H9 (cell line): ENCODE measurements around the gene CNTFR. TPM values are rescaled to one million over a fixed set of nuclear protein-coding genes. Genes with fewer than 3 reads are reported as not detected.
A peak's percentile ranks its signal among the peaks of the same experiment; 100 is the strongest.

Experiments
- DNase-seq: peaks from one replicate; pipeline ENCODE4 v3.0.0-alpha.2; 2017
- H2AFZ ChIP-seq: one replicate; pipeline ENCODE4 v1.6.1; 2013; ENCODE audit warnings: mild to moderate bottlenecking, low read length, control low read depth, moderate library complexity
- H2AK5ac ChIP-seq: 2 replicates; pipeline ENCODE4 v1.6.1; 2013; ENCODE audit warnings: low read length, control low read depth, mixed read lengths; ENCODE audit not compliant: insufficient read length
- H2BK120ac ChIP-seq: one replicate; pipeline ENCODE4 v1.6.1; 2013; ENCODE audit warnings: low read depth, mild to moderate bottlenecking, low read length, control low read depth, inconsistent platforms; ENCODE audit not compliant: poor library complexity, severe bottlenecking
- H2BK12ac ChIP-seq: 2 replicates; pipeline ENCODE4 v1.6.1; 2013; ENCODE audit warnings: low read length, control low read depth, mixed read lengths, low read depth; ENCODE audit not compliant: insufficient read length
- H2BK15ac ChIP-seq: 2 replicates; pipeline ENCODE4 v1.6.1; 2013; ENCODE audit warnings: low read depth, low read length, control low read depth
- H2BK20ac ChIP-seq: one replicate; pipeline ENCODE4 v1.6.1; 2013; ENCODE audit warnings: low read depth, mild to moderate bottlenecking, low read length, control low read depth, inconsistent platforms; ENCODE audit not compliant: poor library complexity, severe bottlenecking
- H2BK5ac ChIP-seq: 2 replicates; pipeline ENCODE4 v1.6.1; 2013; ENCODE audit warnings: low read length, control low read depth, mixed read lengths; ENCODE audit not compliant: insufficient read length
- H3K14ac ChIP-seq: 2 replicates; pipeline ENCODE4 v1.6.1; 2013; ENCODE audit warnings: low read length, control low read depth; ENCODE audit not compliant: insufficient read depth
- H3K18ac ChIP-seq: 2 replicates; pipeline ENCODE4 v1.6.1; 2013; ENCODE audit warnings: low read depth, mild to moderate bottlenecking, mixed read lengths, low read length, control low read depth; ENCODE audit not compliant: insufficient read length
- H3K23ac ChIP-seq: 2 replicates; pipeline ENCODE4 v1.6.1; 2013; ENCODE audit warnings: low read length, control low read depth, mixed read lengths, low read depth; ENCODE audit not compliant: insufficient read length
- H3K23me2 ChIP-seq: 2 replicates; pipeline ENCODE4 v1.6.1; 2013; ENCODE audit warnings: low read depth, mild to moderate bottlenecking, mixed read lengths, low read length, control low read depth; ENCODE audit not compliant: insufficient read length, poor library complexity, severe bottlenecking
- H3K27ac ChIP-seq: 2 replicates; pipeline ENCODE4 v1.5.1; 2013; ENCODE audit warnings: low read length, control low read depth, mixed read lengths, low read depth; ENCODE audit not compliant: insufficient read length
- H3K27me3 ChIP-seq: 2 replicates; pipeline ENCODE4 v1.6.1; 2013; ENCODE audit warnings: low read length, control low read depth, inconsistent platforms; ENCODE audit not compliant: insufficient read depth
- H3K4ac ChIP-seq: 2 replicates; pipeline ENCODE4 v1.6.1; 2013; ENCODE audit warnings: low read depth, mild to moderate bottlenecking, control low read depth, inconsistent platforms, low read length, moderate library complexity
- H3K4me1 ChIP-seq: 2 replicates; pipeline ENCODE4 v1.6.1; 2013; ENCODE audit warnings: low read length, control low read depth, inconsistent platforms; ENCODE audit not compliant: insufficient read depth
- H3K4me2 ChIP-seq: 2 replicates; pipeline ENCODE4 v1.6.1; 2013; ENCODE audit warnings: low read length, control low read depth, mixed read lengths; ENCODE audit not compliant: insufficient read length, insufficient read depth
- H3K56ac ChIP-seq: 2 replicates; pipeline ENCODE4 v1.6.1; 2013; ENCODE audit warnings: low read depth, mild to moderate bottlenecking, mixed read lengths, low read length, control low read depth; ENCODE audit not compliant: insufficient read length
- H3K79me1 ChIP-seq: 2 replicates; pipeline ENCODE4 v1.6.1; 2013; ENCODE audit warnings: low read depth, mild to moderate bottlenecking, moderate library complexity, low read length, control low read depth, inconsistent platforms; ENCODE audit not compliant: insufficient read depth, poor library complexity, severe bottlenecking
- H3K79me2 ChIP-seq: 2 replicates; pipeline ENCODE4 v1.6.1; 2013; ENCODE audit warnings: low read length, control low read depth, inconsistent platforms; ENCODE audit not compliant: insufficient read depth
- H3K9ac ChIP-seq: 2 replicates; pipeline ENCODE4 v1.6.1; 2013; ENCODE audit warnings: low read length, control low read depth, mixed read lengths; ENCODE audit not compliant: insufficient read length; ENCODE audit errors: extremely low read depth
- H3K9me3 ChIP-seq: one replicate; pipeline ENCODE4 v1.6.1; 2013; ENCODE audit warnings: low read depth, low read length, inconsistent platforms; ENCODE audit not compliant: control insufficient read depth
- H3T11ph ChIP-seq: one replicate; pipeline ENCODE4 v1.6.1; 2013; ENCODE audit warnings: mild to moderate bottlenecking, low read length, control low read depth, inconsistent platforms
- H4K20me1 ChIP-seq: one replicate; pipeline ENCODE4 v1.6.1; 2013; ENCODE audit not compliant: control insufficient read depth, insufficient read length, insufficient read depth
- H4K5ac ChIP-seq: 2 replicates; pipeline ENCODE4 v1.6.1; 2013; ENCODE audit warnings: low read depth, mild to moderate bottlenecking, mixed read lengths, low read length, control low read depth; ENCODE audit not compliant: insufficient read length
- H4K8ac ChIP-seq: replicated peaks from 2 replicates; pipeline ENCODE4 v1.6.1; 2013; ENCODE audit warnings: low read length, control low read depth, mixed read lengths, low read depth; ENCODE audit not compliant: insufficient read length
- H4K91ac ChIP-seq: 2 replicates; pipeline ENCODE4 v1.6.1; 2013; ENCODE audit warnings: low read depth, mild to moderate bottlenecking, moderate library complexity, mixed read lengths, low read length, control low read depth; ENCODE audit not compliant: insufficient read length
- H3K27ac Mint-ChIP-seq, 3 experiments: 2 replicates in 2 of 3; 3 replicates in 1 of 3; pipeline ENCODE4 v1.8.0; 2020 to 2021; ENCODE audit warnings: mixed read lengths in 3 of 3, mild to moderate bottlenecking in 1 of 3, moderate library complexity in 1 of 3
- H3K27me3 Mint-ChIP-seq: 2 replicates; pipeline ENCODE4 v1.8.0; 2021; ENCODE audit warnings: low read depth, mild to moderate bottlenecking, moderate library complexity, mixed read lengths
- H3K36me3 Mint-ChIP-seq, 3 experiments: 2 replicates in 2 of 3; 3 replicates in 1 of 3; pipeline ENCODE4 v1.8.0; 2020 to 2021; ENCODE audit warnings: low read depth in 3 of 3, mixed read lengths in 3 of 3; ENCODE audit not compliant: insufficient read depth in 1 of 3
- H3K4me1 Mint-ChIP-seq, 2 experiments: 2 replicates each; pipeline ENCODE4 v1.8.0; 2020; ENCODE audit warnings: mixed read lengths in 2 of 2
- H3K4me3 Mint-ChIP-seq, 2 experiments: 2 replicates in 1 of 2; 3 replicates in 1 of 2; pipeline ENCODE4 v1.8.0; 2020 to 2021; ENCODE audit warnings: mild to moderate bottlenecking in 2 of 2, mixed read lengths in 2 of 2, moderate library complexity in 1 of 2
- H3K9me3 Mint-ChIP-seq, 2 experiments: 2 replicates in 1 of 2; 3 replicates in 1 of 2; pipeline ENCODE4 v1.8.0; 2020; ENCODE audit warnings: mild to moderate bottlenecking in 2 of 2, mixed read lengths in 2 of 2, moderate library complexity in 1 of 2
- WGBS: extraction: QIAGEN DNeasy Blood & Tissue Kit; methylation state at CpG from one replicate; pipeline ENCODE4 v1.1.7; 2013; ENCODE audit warnings: missing lambda C conversion rate, low lambda C conversion rate, mixed read lengths; ENCODE audit not compliant: insufficient read length; ENCODE audit errors: extremely low coverage; 5-methylcytosine and 5-hydroxymethylcytosine counted together
- total RNA-seq: library from RNA; stranded (reverse); gene quantifications from 2 replicates; pipeline ENCODE4 v1.2.1, GENCODE V29; 2021
- TF ChIP-seq, protein P1 (sequence below): fragments of 200-600 bp; sonication (generic); conservative IDR thresholded peaks from 3 replicates; pipeline ENCODE4 v1.8.0; 2021; ENCODE audit warnings: antibody characterized with exemption, mild to moderate bottlenecking

CNTFR gene
- total RNA-seq, 1 experiment from 2014 or later = 0.55 TPM

DNA sequence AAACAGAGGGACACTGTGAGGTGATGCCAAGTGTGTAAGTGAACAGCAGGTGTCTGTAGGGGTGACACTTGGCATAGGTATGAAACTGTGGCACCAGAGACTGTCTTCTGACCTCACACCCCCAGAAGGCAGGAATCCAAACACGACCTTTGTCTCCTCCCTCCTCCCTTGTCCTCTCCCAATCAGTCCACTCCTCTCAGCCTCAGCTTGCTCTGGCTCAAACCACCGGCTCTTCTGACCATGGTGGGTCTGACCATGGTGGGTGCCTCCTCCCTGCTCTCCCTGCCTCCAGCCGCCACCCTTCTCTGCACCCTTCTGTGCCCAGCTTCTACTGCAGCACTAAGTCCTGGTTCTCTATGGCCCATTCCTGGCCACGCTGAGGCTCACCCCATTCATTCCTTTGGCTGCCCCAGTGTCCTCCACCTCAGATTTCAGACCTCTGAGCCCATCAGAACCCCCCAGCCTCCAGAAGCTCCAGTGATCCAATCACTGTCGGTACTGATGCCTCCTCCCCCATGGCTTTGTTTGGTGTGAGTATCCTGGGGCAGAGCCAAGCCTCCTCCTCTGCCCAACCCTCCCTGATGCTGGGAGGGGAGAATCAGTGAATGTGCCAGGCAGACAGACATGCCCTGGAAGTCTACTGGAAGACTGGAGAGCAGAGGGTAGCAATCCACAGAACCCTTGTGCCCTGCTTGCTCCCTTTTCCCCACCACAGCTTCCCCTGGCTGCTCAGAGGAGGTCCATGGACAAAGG, 41.1 kb upstream of the CNTFR start:
- peaks cover 18 to 31% of the 10 kb centered on the region in 2 experiments for H3K4me1 Mint-ChIP-seq
- H3K23ac ChIP-seq = no peak overlapping the region

More for the DNA sequence above, 41.1 kb upstream of the CNTFR start:
- H3K79me1 ChIP-seq = no peaks in the 10 kb centered on the region
- H3K9ac ChIP-seq = no peak overlapping the region
- DNase-seq = no peak
- H3K23me2 ChIP-seq = peaks cover 13% of the 10 kb centered on the region
- Mint-ChIP-seq H3K4me3 (peak overlapping the region in 1 of 2 experiments; percentile 86; a peak in 3 of 5 replicates), H3K36me3 (peaks cover 2 to 10% (median 5%) of the 10 kb centered on the region in 3 experiments; a peak in 6 of 7 replicates), H3K9me3 (peaks cover 0 to 6% of the 10 kb centered on the region in 2 experiments; a peak in 2 of 5 replicates), H3K27ac (no peak overlapping the region; a peak in 1 of 7 replicates), H3K27me3 (peaks cover 77% of the 10 kb centered on the region)
- H2AK5ac ChIP-seq = no peak overlapping the region
- no peak overlapping the region for H3K56ac ChIP-seq
- WGBS = no CpG with 5 or more reads among the region's 5 CpGs
- no peak overlapping the region for H3K4me2 ChIP-seq
- TF ChIP-seq, protein P1, sequence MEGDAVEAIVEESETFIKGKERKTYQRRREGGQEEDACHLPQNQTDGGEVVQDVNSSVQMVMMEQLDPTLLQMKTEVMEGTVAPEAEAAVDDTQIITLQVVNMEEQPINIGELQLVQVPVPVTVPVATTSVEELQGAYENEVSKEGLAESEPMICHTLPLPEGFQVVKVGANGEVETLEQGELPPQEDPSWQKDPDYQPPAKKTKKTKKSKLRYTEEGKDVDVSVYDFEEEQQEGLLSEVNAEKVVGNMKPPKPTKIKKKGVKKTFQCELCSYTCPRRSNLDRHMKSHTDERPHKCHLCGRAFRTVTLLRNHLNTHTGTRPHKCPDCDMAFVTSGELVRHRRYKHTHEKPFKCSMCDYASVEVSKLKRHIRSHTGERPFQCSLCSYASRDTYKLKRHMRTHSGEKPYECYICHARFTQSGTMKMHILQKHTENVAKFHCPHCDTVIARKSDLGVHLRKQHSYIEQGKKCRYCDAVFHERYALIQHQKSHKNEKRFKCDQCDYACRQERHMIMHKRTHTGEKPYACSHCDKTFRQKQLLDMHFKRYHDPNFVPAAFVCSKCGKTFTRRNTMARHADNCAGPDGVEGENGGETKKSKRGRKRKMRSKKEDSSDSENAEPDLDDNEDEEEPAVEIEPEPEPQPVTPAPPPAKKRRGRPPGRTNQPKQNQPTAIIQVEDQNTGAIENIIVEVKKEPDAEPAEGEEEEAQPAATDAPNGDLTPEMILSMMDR = no peak
- H3K27me3 ChIP-seq = peaks cover 52% of the 10 kb centered on the region
- no peak overlapping the region for H2BK5ac ChIP-seq
- no peaks in the 10 kb centered on the region for H3K9me3 ChIP-seq
- H2BK20ac ChIP-seq = no peak overlapping the region
- H4K20me1 ChIP-seq = no peaks in the 10 kb centered on the region
- H4K91ac ChIP-seq = no peak overlapping the region
- no peak overlapping the region for H4K8ac ChIP-seq
- H3K14ac ChIP-seq = no peak overlapping the region
- H2BK15ac ChIP-seq = no peak overlapping the region
- H2AFZ ChIP-seq = no peak overlapping the region
- no peak overlapping the region for H4K5ac ChIP-seq
- H3K27ac ChIP-seq = no peak overlapping the region
- H3K79me2 ChIP-seq = no peaks in the 10 kb centered on the region
- H3K18ac ChIP-seq = no peak overlapping the region
- no peak overlapping the region for H3K4ac ChIP-seq
- no peak overlapping the region for H2BK120ac ChIP-seq
- H3K4me1 ChIP-seq = no peaks in the 10 kb centered on the region
- H2BK12ac ChIP-seq = no peak overlapping the region
- H3T11ph ChIP-seq = no peak overlapping the region
